Immature natural killer cell (primary cell): ENCODE measurements around the gene ARHGAP15. TPM values are rescaled to one million over a fixed set of nuclear protein-coding genes. Genes with fewer than 3 reads are reported as not detected.

Experiments used
- DNase-seq, 3 donors: peaks; one replicate each; pipeline ENCODE4 v3.0.0; 2022; ENCODE audit warnings: mixed read lengths in 1 of 3
- H3K27ac Mint-ChIP-seq, 6 donors: one replicate each; pipeline ENCODE4 v1.8.0; 2020; ENCODE audit warnings: mixed read lengths in 6 of 6, mild to moderate bottlenecking in 5 of 6, inconsistent platforms in 4 of 6, moderate library complexity in 3 of 6
- H3K27me3 Mint-ChIP-seq, 3 donors: one replicate each; pipeline ENCODE4 v1.8.0; 2020 to 2021; ENCODE audit warnings: low read depth in 3 of 3, mild to moderate bottlenecking in 3 of 3, mixed read lengths in 3 of 3, moderate library complexity in 3 of 3, inconsistent platforms in 1 of 3
- H3K36me3 Mint-ChIP-seq, 3 donors: one replicate each; pipeline ENCODE4 v1.8.0; 2020; ENCODE audit warnings: mixed read lengths in 3 of 3, inconsistent platforms in 2 of 3, mild to moderate bottlenecking in 2 of 3
- H3K4me1 Mint-ChIP-seq, 2 donors: one replicate each; pipeline ENCODE4 v1.8.0; 2020; ENCODE audit warnings: inconsistent platforms in 2 of 2, mild to moderate bottlenecking in 2 of 2, mixed read lengths in 2 of 2, moderate library complexity in 1 of 2
- H3K4me3 Mint-ChIP-seq, 5 donors: one replicate each; pipeline ENCODE4 v1.8.0; 2020; ENCODE audit warnings: mild to moderate bottlenecking in 5 of 5, mixed read lengths in 5 of 5, inconsistent platforms in 3 of 5, moderate library complexity in 3 of 5
- H3K9me3 Mint-ChIP-seq, 6 donors: one replicate each; pipeline ENCODE4 v1.8.0; 2020; ENCODE audit warnings: mild to moderate bottlenecking in 6 of 6, mixed read lengths in 6 of 6, inconsistent platforms in 4 of 6, moderate library complexity in 3 of 6
- polyA plus RNA-seq, 3 donors: library from polyadenylated mRNA; unstranded; fragments of 300-500 nt; fragmentation: Illumina TruSeq; gene quantifications; one replicate each; pipeline ENCODE4 v1.2.3, GENCODE V29; 2021

ARHGAP15 gene
- polyA plus RNA-seq, 3 donors from 2014 or later, result 107 to 168 (median 150) TPM

DNA sequence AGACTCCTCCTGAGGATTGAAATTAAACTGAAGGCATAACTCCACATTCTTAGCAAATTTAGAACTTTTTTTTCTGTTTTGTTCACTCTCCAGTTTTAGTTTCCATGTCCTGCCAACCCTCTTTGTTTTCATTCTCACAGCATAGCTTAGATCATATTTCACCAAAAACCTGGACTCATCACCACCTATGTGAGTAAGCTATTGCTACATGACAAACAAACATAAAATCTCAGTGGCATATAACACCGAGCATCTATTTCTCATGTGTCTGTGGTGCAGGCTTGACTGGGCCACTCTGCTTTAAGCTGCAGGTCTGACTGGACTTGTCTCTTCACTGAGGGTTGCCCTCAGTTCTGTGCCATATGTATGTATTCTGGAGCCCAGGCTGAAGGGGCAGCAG, 385.2 kb downstream of the ARHGAP15 start:
- Mint-ChIP-seq H3K4me3 (no peak overlapping the region), H3K27me3 (peaks cover 0 to 1% (median 0%) of the 10 kb centered on the region in 3 donors), H3K9me3 (no peaks in the 10 kb centered on the region), H3K27ac (no peak overlapping the region), H3K36me3 (peaks cover 8 to 30% (median 20%) of the 10 kb centered on the region in 3 donors), H3K4me1 (peaks cover 11 to 18% of the 10 kb centered on the region in 2 donors)
- no peak for DNase-seq

- Mint-ChIP-seq H3K27ac (no peak overlapping the region), H3K27me3 (peaks cover 0 to 1% (median 0%) of the 10 kb centered on the region in 3 donors), H3K36me3 (peaks cover 11 to 38% (median 29%) of the 10 kb centered on the region in 3 donors), H3K4me1 (peaks cover 11 to 18% of the 10 kb centered on the region in 2 donors), H3K4me3 (no peak overlapping the region), H3K9me3 (no peaks in the 10 kb centered on the region)
- DNase-seq, result no peak
Observed at GRCh38 chr2:143515318-143515717, 386.1 kb downstream of the ARHGAP15 start.

- Mint-ChIP-seq H3K9me3 (no peaks in the 10 kb centered on the region), H3K27ac (no peak overlapping the region), H3K36me3 (peaks cover 9 to 47% (median 46%) of the 10 kb centered on the region in 3 donors), H3K4me3 (no peak overlapping the region), H3K4me1 (peaks cover under 1 to 6% of the 10 kb centered on the region in 2 donors), H3K27me3 (no peaks in the 10 kb centered on the region)
- no peak for DNase-seq
Observed at GRCh38 chr2:143519521-143519920, 390.3 kb downstream of the ARHGAP15 start.

DNA sequence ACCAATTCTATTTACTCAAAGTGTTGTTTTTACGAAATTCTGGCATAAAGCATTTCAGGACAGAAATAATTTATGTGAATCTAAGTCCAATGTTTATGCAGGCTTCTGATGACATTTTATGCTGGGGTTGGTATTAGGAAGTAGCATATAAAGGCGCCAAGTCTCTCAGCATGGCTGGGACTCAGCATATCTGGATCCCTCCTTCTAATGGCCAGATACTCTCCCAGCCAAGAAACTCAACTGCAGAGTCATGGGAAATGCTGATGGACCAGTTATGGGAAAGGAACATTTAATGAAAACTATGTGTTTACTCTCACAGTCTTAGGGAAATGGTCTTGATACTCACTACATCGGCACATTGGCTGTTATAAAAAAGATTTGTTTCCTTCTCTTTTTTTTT, 392.2 kb downstream of the ARHGAP15 start:
- H3K4me1 Mint-ChIP-seq, result peaks cover 11 to 21% of the 10 kb centered on the region in 2 donors
- H3K27ac Mint-ChIP-seq, result peak overlapping the region in 1 of 6 donors; percentile 21
- no peak overlapping the region for H3K4me3 Mint-ChIP-seq
- H3K9me3 Mint-ChIP-seq, result no peaks in the 10 kb centered on the region
- peaks cover 4 to 33% (median 32%) of the 10 kb centered on the region in 3 donors for H3K36me3 Mint-ChIP-seq
- DNase-seq, result no peak
- H3K27me3 Mint-ChIP-seq, result peaks cover 0 to 2% (median 0%) of the 10 kb centered on the region in 3 donors

DNA sequence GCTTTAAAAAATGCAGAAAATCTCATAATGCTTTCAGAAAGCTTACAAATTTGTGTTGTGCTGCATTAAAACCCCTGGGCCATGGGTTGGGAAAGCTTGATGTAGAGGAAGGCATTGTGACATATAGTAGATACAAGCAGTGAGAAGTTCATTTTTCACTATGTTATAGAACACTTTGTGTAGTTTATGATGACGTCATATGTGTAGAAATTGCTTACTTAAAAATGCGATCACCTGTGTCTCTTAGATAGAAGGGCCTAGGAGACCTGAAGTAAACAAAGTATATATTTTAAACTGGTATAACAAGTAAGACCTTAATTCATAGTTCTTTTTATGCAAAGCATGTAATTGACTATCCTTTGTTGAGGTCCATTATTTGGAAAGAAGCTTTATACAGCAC, 393.5 kb downstream of the ARHGAP15 start:
- H3K9me3 Mint-ChIP-seq, result no peaks in the 10 kb centered on the region
- H3K4me3 Mint-ChIP-seq, result no peak overlapping the region
- DNase-seq, result no peak
- peak overlapping the region in 1 of 6 donors; percentile 29 for H3K27ac Mint-ChIP-seq
- peaks cover 11 to 21% of the 10 kb centered on the region in 2 donors for H3K4me1 Mint-ChIP-seq
- peaks cover 0 to 2% (median 0%) of the 10 kb centered on the region in 3 donors for H3K27me3 Mint-ChIP-seq
- peaks cover 4 to 32% (median 31%) of the 10 kb centered on the region in 3 donors for H3K36me3 Mint-ChIP-seq

DNA sequence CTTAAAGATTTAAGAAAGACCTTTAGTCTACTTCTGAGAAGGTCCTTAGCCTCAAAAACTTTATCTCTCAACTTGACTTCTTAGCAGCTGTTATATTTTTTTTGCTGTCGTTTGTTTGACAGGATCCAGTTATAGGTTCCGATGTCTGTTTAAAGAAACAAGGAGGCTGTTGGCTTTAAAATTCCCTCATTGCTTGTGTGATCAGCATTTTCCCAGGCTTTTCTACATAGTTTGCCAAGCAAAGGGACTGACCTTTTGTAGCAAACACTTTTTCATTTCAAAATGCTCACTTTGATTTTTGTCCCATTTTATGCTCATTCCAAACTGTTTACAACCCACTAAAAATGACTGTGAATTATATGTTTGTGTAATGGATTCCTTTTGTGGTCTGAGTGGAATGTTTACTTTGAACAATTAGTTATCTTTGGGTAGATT, 394.9 kb downstream of the ARHGAP15 start:
- H3K9me3 Mint-ChIP-seq, result no peaks in the 10 kb centered on the region
- H3K27ac Mint-ChIP-seq, result no peak overlapping the region
- no peak for DNase-seq
- peaks cover 17 to 31% of the 10 kb centered on the region in 2 donors for H3K4me1 Mint-ChIP-seq
- H3K4me3 Mint-ChIP-seq, result no peak overlapping the region
- H3K36me3 Mint-ChIP-seq, result peaks cover 8 to 35% (median 27%) of the 10 kb centered on the region in 3 donors
- peaks cover 0 to 2% (median 0%) of the 10 kb centered on the region in 3 donors for H3K27me3 Mint-ChIP-seq

GRCh38 chr2:143524559-143525401, 395.6 kb downstream of the ARHGAP15 start:
- peak overlapping the region in 1 of 6 donors; percentile 7 for H3K27ac Mint-ChIP-seq
- no peak overlapping the region for H3K4me3 Mint-ChIP-seq
- peaks cover 23 to 37% of the 10 kb centered on the region in 2 donors for H3K4me1 Mint-ChIP-seq
- peaks cover 9 to 37% (median 24%) of the 10 kb centered on the region in 3 donors for H3K36me3 Mint-ChIP-seq
- H3K27me3 Mint-ChIP-seq, result peaks cover 0 to 2% (median 0%) of the 10 kb centered on the region in 3 donors
- no peak for DNase-seq
- no peaks in the 10 kb centered on the region for H3K9me3 Mint-ChIP-seq

- H3K4me1 Mint-ChIP-seq, result peaks cover 23 to 44% of the 10 kb centered on the region in 2 donors
Observed at GRCh38 chr2:143525402-143525860, 396.2 kb downstream of the ARHGAP15 start.

DNA sequence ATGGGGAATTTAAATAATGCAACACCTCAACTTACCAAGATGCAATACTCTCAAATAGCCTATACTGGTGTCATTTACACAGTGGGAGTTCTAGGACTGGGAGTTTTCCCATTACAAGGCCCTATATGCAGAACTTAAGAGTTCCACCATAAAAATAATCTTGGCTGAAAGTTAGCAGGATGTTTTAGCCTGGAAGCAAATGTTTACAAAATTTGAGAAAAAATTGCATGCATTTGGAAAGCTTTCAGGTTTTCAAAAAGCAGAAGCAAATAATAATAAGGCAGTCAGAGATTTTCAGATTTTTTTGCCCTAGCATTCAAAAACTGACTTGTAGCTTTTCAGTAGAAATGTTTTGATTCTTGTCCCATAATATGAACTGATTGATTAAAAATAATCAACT, 397.3 kb downstream of the ARHGAP15 start:
- Mint-ChIP-seq H3K4me1 (peaks cover 25 to 48% of the 10 kb centered on the region in 2 donors), H3K9me3 (no peaks in the 10 kb centered on the region), H3K27ac (no peak overlapping the region), H3K4me3 (no peak overlapping the region), H3K27me3 (peaks cover 0 to 2% (median 0%) of the 10 kb centered on the region in 3 donors), H3K36me3 (peaks cover 9 to 33% (median 19%) of the 10 kb centered on the region in 3 donors)
- DNase-seq, result no peak

More at GRCh38 chr2:143525402-143525860, 396.2 kb downstream of the ARHGAP15 start:
- H3K27ac Mint-ChIP-seq, result peak overlapping the region in 5 of 6 donors; percentile 5 to 70 (median 57)
- H3K36me3 Mint-ChIP-seq, result peaks cover 6 to 36% (median 19%) of the 10 kb centered on the region in 3 donors
- peaks cover 0 to 2% (median 0%) of the 10 kb centered on the region in 3 donors for H3K27me3 Mint-ChIP-seq
- no peak overlapping the region for H3K4me3 Mint-ChIP-seq
- no peak for DNase-seq
- H3K9me3 Mint-ChIP-seq, result no peaks in the 10 kb centered on the region

DNA sequence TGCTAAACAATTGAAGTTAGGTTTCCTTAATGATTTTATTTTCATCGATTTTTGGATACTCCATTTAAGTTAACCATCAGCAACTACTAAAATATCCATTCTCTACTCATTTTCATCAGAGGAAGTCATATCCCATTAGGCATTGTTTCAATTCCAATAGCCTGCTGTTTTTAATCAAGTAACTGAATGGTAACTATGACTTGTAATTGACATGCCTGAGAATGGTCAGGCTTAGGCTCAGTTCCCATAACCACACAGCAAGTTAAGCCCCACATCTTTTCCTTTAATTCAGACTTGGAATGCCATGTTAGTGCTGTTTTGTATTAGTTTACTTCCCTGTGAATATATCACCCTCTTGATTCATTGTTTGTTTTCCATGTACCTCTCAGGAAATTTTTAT, 398.8 kb downstream of the ARHGAP15 start:
- peaks cover 25 to 45% of the 10 kb centered on the region in 2 donors for H3K4me1 Mint-ChIP-seq
- peaks cover 7 to 18% (median 9%) of the 10 kb centered on the region in 3 donors for H3K36me3 Mint-ChIP-seq
- H3K27me3 Mint-ChIP-seq, result peaks cover 0 to 2% (median 0%) of the 10 kb centered on the region in 3 donors
- no peaks in the 10 kb centered on the region for H3K9me3 Mint-ChIP-seq
- no peak overlapping the region for H3K4me3 Mint-ChIP-seq
- H3K27ac Mint-ChIP-seq, result peak overlapping the region in 2 of 6 donors; percentile 5 to 46
- no peak for DNase-seq

DNA sequence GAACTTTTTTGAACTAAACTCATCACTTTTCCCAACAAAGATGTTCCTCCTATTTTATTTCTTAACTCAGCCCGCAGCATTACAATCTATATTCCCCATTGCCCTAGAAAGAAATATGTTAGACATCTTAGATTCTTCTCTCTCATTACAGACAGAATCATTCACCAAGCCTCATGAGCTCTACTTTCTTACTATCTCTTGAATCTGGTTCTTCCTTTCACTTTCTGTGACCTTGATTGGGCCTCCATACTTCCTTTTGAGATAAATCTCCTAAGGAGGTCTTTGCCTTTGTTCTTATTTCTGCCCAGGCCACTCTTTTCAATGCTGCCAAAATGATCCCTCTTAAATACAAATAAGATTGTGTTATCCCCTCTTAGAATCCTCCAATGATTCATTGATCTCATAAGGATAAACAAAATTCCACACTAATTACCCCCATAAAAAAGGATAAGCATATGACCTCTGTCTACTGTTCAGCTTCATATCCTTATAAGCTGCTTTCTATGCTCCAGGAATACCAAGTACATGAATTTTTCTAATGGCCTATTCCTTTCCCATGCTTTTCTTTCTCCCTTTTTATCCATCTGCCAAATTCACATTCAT, 400.0 kb downstream of the ARHGAP15 start:
- H3K4me3 Mint-ChIP-seq, result no peak overlapping the region
- H3K27ac Mint-ChIP-seq, result peak overlapping the region in 2 of 6 donors; percentile 5 to 27
- H3K27me3 Mint-ChIP-seq, result peaks cover 0 to 3% (median 2%) of the 10 kb centered on the region in 3 donors
- peaks cover 16 to 21% (median 21%) of the 10 kb centered on the region in 3 donors for H3K36me3 Mint-ChIP-seq
- peaks cover 25 to 41% of the 10 kb centered on the region in 2 donors for H3K4me1 Mint-ChIP-seq
- no peaks in the 10 kb centered on the region for H3K9me3 Mint-ChIP-seq
- no peak for DNase-seq

DNA sequence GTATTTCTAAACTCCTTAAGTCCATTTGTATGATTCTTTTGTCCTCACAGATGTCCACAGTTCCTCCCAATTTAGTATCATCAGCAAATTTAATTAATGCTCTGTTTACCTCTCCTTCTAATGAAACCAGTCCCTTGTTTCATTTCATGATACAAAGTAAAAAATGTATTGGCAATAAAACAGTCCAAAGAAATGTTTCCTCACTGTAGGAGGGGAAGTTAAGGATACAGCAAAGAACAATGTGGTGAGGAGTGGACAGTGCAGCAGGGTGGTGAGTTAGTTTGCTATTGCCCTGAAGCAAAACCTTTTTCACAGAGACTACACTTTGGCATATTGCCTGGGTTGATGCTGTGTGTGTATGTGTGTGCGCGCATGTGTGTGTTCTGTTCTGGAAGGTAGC, 401.5 kb downstream of the ARHGAP15 start:
- Mint-ChIP-seq H3K27ac (no peak overlapping the region), H3K9me3 (no peaks in the 10 kb centered on the region), H3K4me3 (no peak overlapping the region), H3K4me1 (peaks cover 14 to 29% of the 10 kb centered on the region in 2 donors), H3K27me3 (peaks cover 0 to 3% (median 0%) of the 10 kb centered on the region in 3 donors), H3K36me3 (peaks cover 17 to 25% (median 22%) of the 10 kb centered on the region in 3 donors)
- no peak for DNase-seq

- Mint-ChIP-seq H3K27me3 (peaks cover 0 to 3% (median 0%) of the 10 kb centered on the region in 3 donors), H3K27ac (peak overlapping the region in 1 of 6 donors; percentile 12), H3K4me1 (peaks cover 14 to 27% of the 10 kb centered on the region in 2 donors), H3K36me3 (peaks cover 22 to 30% (median 29%) of the 10 kb centered on the region in 3 donors), H3K9me3 (peaks cover 0 to under 1% (median 0%) of the 10 kb centered on the region in 6 donors), H3K4me3 (no peak overlapping the region)
- DNase-seq, result no peak
Observed at GRCh38 chr2:143532061-143532460, 402.8 kb downstream of the ARHGAP15 start.
